Adipocyte (in vitro differentiated cells): ENCODE results near the gene RFT1.
A peak's percentile ranks its signal among the peaks of the same experiment; 100 is the strongest.
"Not testable (repeated sequence)": the region's sequence is repeated elsewhere in the genome, so short reads cannot be mapped to it uniquely, and the experiment has no call there.

Experiments used
- DNase-seq: peaks from one replicate; pipeline ENCODE4 v3.0.0-alpha.2; 2015; ENCODE audit warnings: low read depth
- H3K27me3 ChIP-seq: replicated peaks from 2 replicates; pipeline ENCODE4 v1.7.0; 2013; ENCODE audit warnings: mild to moderate bottlenecking, low read length, moderate library complexity; ENCODE audit not compliant: control insufficient read depth, insufficient read depth
- H3K36me3 ChIP-seq: 2 replicates; pipeline ENCODE4 v1.7.0; 2013; ENCODE audit warnings: low read length, mild to moderate bottlenecking, moderate library complexity; ENCODE audit not compliant: control insufficient read depth, insufficient read depth, severe bottlenecking
- H3K4me1 ChIP-seq: 2 replicates; pipeline ENCODE4 v1.7.0; 2013; ENCODE audit warnings: mild to moderate bottlenecking, low read length, moderate library complexity; ENCODE audit not compliant: control insufficient read depth, insufficient read depth
- H3K4me3 ChIP-seq: 2 replicates; pipeline ENCODE4 v1.7.0; 2013; ENCODE audit warnings: mild to moderate bottlenecking, low read length, moderate library complexity
- H3K9ac ChIP-seq: 2 replicates; pipeline ENCODE4 v1.7.0; 2013; ENCODE audit warnings: mild to moderate bottlenecking, low read length, moderate library complexity
- H3K9me3 ChIP-seq: 2 replicates; pipeline ENCODE4 v1.7.0; 2013; ENCODE audit warnings: mild to moderate bottlenecking, low read length, moderate library complexity; ENCODE audit not compliant: control insufficient read depth

Gene RFT1

DNA sequence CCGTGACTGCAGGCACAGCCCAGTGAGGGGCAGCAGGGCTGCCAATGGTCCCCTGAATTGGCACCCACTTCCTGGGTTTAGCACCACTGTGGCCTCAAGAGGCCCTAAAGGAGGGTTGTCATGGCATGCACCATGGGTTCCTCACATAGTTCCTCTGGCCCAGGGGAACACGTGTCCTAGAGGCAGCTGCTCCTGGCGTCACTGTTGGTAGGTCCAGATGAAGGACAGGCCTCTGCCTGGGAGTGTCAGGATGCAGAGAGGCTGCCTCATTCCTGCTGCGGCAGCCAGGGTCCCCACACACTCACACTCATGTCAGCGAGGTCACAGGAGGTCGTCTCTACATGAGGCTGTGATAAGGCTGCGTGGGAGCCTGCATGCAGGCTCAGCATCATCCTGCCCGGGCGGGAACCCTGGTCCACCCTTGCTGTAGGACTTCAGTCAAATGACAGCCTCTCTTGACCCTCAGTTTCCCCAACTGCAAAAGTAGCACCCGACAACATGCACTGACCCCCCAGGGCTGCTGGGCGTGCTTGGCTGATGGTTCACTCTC lies 58.3 kb downstream of the RFT1 start:
- no peak for DNase-seq
- no peaks in the 10 kb centered on the region for H3K9me3 ChIP-seq
- H3K4me1 ChIP-seq, result peaks cover 14% of the 10 kb centered on the region
- peak overlapping the region; percentile 85 for H3K4me3 ChIP-seq
- no peaks in the 10 kb centered on the region for H3K36me3 ChIP-seq
- H3K9ac ChIP-seq, result peak overlapping the region; percentile 82
- peaks cover 12% of the 10 kb centered on the region for H3K27me3 ChIP-seq

DNA sequence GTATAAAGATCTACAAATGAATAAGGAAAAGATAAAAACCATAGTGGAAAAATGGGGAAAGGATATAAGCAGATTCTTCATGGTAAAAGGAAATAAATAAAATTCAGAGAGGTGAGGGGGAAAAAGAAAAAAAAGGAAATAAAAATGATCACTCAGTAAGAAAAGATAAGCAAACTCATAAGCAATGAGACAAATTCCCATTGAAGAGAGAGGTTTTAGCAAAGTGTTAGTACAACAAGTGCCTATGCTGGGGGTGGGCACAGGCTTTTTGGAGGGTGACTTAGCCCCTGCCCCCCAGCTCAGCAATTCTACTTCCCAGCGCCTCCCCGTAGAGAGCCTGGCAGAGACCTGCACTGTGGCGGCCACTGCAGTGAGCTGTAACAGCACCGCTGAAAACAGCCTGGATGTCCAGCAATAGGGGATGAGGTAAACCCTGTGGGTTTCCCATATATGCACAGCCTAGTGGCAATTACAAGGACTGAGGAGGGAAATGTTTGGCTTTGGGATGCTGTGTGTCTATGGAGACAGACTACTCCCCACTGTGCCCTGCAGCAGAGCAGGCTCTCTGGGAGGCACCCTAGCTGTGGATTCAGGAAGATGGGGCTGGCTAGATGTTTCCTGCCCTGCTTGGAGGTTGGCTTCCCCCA lies 60.7 kb downstream of the RFT1 start:
- Histone ChIP-seq H3K4me1 (peaks cover 14% of the 10 kb centered on the region), H3K36me3 (no peaks in the 10 kb centered on the region), H3K9ac (no peak overlapping the region), H3K27me3 (peaks cover 15% of the 10 kb centered on the region), H3K9me3 (no peaks in the 10 kb centered on the region), H3K4me3 (no peak overlapping the region)
- DNase-seq, result no peak

DNA sequence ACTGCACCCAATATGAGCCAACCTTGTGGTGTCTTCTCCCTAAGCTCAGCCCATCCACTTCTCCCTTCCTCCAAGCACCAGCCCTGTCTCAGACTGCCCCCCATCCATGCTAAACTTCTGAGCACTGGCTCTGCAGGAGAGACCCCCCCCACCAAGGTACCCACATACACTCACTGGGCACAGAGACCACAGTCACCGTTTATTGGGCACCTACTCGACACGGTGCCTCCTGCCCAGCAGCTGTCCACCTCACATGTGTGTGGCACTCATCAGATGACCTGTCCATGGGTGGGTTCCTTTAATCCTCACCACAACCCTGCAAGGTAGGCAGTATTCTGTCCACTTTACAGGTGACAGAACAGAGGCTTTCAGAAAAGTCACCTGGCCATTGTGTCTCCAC lies 62.1 kb downstream of the RFT1 start:
- no peak overlapping the region for H3K9ac ChIP-seq
- H3K27me3 ChIP-seq, result peaks cover 20% of the 10 kb centered on the region

DNA sequence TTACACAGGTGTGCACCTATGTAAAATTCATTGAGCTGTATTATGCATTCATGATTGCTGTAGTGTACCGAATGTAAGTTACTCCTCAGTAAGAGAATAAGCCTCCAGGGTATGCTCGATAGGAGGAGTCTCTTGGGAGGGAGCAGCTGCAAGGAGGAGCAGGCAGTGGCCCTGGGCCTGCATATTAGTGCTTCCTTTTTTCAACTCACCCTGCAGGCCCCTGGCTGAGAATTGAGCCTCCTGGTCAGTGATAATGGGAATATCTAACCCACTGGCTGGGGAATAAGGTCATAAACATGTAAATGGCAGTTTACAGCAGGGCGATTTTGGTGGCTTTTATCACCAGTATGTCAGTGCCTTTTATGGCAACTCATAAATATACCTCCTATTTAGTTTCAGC lies 62.7 kb downstream of the RFT1 start:
- DNase-seq, result no peak
- no peak overlapping the region for H3K9ac ChIP-seq
- H3K9me3 ChIP-seq, result no peaks in the 10 kb centered on the region

More for the DNA sequence above, 62.1 kb downstream of the RFT1 start:
- no peak for DNase-seq
- Histone ChIP-seq H3K4me1 (peaks cover 11% of the 10 kb centered on the region), H3K9me3 (no peaks in the 10 kb centered on the region), H3K36me3 (no peaks in the 10 kb centered on the region), H3K4me3 (no peak overlapping the region)

DNA sequence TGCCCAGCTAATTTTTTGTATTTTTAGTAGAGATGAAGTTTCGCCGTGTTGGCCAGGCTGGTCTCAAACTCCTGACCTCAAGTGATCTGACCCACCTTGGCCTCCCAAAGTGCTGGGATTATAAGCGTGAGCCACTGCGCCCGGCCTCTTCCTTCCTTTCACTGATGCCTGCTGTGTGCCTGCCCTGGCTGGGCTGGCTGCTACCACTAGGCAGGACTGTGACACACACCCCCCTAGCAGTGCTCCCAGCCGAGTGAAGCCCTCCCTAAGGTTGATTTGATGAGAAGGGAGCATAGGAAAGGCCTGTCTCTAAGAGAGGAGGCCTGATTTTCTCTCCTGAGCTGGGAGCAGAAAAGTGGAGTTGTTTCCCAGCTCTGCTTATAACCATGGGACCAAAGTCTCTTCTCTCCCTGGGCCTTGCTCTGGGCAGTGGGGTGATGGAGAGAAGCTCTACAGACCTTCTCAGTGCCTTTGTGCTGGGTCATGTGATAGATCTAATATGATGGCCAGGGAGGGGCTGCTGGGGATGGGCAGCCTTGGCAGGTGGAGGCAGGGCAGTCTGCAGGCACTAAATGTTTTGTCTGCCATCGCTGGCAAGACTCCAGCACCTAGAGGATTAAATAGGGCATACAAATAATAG lies 64.3 kb downstream of the RFT1 start:
- peaks cover 20% of the 10 kb centered on the region for H3K27me3 ChIP-seq
- no peak overlapping the region for H3K9ac ChIP-seq
- no peak overlapping the region for H3K4me3 ChIP-seq
- no peak for DNase-seq
- H3K4me1 ChIP-seq, result no peaks in the 10 kb centered on the region
- H3K9me3 ChIP-seq, result no peaks in the 10 kb centered on the region
- H3K36me3 ChIP-seq, result no peaks in the 10 kb centered on the region

More for the DNA sequence above, 62.7 kb downstream of the RFT1 start:
- H3K36me3 ChIP-seq, result no peaks in the 10 kb centered on the region
- H3K4me3 ChIP-seq, result no peak overlapping the region
- H3K27me3 ChIP-seq, result peaks cover 20% of the 10 kb centered on the region
- H3K4me1 ChIP-seq, result peaks cover 5% of the 10 kb centered on the region

DNA sequence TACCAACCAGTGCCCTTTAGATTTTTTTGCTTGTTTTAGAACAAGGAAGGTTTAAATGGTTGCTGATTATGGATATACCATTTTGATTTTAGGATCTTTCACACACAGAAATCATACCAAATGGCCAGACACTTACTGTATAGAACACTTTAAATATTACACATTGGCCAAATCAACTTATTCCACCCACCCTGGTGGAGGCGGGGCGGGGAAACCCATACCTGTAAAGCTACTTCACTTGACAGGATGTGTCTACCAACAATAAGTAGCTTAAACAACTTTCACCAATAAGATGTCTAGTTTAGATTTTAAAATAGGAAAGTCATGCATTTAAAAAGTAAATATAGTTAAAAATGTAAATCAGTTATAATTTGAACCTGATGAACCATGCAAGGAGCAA lies 67.3 kb downstream of the RFT1 start:
- Histone ChIP-seq H3K9me3 (no peaks in the 10 kb centered on the region), H3K36me3 (no peaks in the 10 kb centered on the region), H3K4me1 (no peaks in the 10 kb centered on the region), H3K27me3 (peaks cover 8% of the 10 kb centered on the region), H3K9ac (no peak overlapping the region), H3K4me3 (no peak overlapping the region)
- no peak for DNase-seq

DNA sequence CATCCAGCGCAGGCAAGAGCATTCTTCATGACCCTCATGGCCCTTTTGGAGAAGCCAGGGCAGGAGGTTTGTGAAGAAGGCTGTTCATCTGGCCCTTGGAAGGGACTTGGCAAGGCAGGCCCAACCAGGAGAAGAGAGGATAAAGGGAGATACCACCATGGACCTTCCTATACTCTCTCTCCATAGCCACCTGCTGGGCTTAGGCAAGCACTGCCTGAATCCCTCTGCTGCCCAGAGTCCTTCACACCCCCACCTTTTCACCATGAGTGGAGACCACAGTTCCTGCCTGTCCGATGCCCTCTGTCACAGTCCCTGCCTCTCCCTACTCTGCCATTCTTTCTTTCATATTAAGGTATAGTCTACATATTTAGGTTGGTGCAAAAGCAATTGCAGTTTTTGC lies 73.8 kb downstream of the RFT1 start:
- H3K4me1 ChIP-seq, result no peaks in the 10 kb centered on the region
- no peaks in the 10 kb centered on the region for H3K27me3 ChIP-seq
- no peaks in the 10 kb centered on the region for H3K36me3 ChIP-seq
- no peaks in the 10 kb centered on the region for H3K9me3 ChIP-seq
- no peak overlapping the region for H3K4me3 ChIP-seq
- no peak overlapping the region for H3K9ac ChIP-seq
- DNase-seq, result no peak

DNA sequence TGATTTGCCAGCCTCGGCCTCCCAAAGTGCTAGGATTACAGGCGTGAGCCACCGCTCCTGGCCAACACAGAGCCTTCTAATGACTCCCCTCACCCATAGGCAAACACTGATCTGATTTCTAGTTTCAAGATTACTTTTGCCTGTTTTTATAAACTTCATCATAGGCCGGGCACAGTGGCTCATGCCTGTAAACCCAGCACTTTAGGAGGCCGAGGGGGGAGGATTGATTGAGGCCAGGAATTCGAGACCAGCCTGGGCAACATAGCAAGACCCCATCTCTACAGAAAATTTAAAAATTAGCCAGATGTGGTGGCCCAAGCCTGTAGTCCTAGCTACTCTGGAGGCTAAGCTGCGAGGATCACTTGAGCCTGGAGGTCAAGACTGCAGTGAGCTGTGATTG lies 76.0 kb downstream of the RFT1 start:
- not testable (repeated sequence) for H3K36me3 ChIP-seq, H3K27me3 ChIP-seq, H3K9me3 ChIP-seq, H3K9ac ChIP-seq, H3K4me3 ChIP-seq, H3K4me1 ChIP-seq, DNase-seq

DNA sequence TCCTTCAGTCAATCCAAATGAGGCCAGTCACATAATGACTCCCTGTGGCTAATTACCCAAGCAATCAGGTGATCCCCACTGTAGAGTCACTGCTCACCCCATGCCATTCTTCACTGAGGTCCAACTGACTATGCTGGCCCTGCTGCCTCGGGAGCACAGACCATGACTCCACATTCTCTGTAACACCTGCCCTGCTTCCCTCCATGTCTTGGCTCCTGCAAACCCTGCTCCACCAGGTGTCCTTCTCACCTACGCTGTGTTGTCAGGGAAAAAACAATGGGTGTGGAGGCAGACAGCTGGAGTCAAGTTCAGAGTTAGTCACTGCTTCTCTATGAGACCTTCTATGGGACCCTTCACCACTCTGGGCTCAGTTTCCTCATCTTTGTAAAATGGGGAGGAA lies 78.3 kb downstream of the RFT1 start:
- no peak overlapping the region for H3K4me3 ChIP-seq

DNA sequence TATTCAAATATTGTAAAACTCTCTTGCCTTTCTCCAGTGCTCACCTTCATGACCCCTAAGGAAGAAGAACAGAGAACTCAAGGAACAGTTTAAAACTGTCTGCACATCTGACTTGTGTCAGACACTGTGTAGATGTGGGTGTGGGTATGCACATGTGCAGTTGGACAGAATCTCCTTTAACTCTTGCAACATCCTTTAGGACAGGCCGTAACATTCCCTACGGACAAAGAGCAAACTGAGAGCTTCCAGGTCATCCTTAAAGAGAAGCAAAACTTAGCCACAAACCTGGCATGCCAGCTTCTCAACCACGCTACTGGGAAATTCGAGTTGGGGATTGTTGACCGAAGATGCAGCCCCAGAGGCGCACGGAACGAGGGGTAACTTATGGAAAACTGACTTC lies 80.2 kb downstream of the RFT1 start:
- H3K9me3 ChIP-seq, result no peaks in the 10 kb centered on the region
- H3K9ac ChIP-seq, result no peak overlapping the region
- H3K36me3 ChIP-seq, result no peaks in the 10 kb centered on the region
- no peak overlapping the region for H3K4me3 ChIP-seq
- H3K27me3 ChIP-seq, result no peaks in the 10 kb centered on the region
- no peaks in the 10 kb centered on the region for H3K4me1 ChIP-seq
- DNase-seq, result no peak

More for the DNA sequence above, 78.3 kb downstream of the RFT1 start:
- Histone ChIP-seq H3K27me3 (no peaks in the 10 kb centered on the region), H3K9ac (no peak overlapping the region), H3K36me3 (no peaks in the 10 kb centered on the region), H3K4me1 (no peaks in the 10 kb centered on the region), H3K9me3 (no peaks in the 10 kb centered on the region)
- no peak for DNase-seq

DNA sequence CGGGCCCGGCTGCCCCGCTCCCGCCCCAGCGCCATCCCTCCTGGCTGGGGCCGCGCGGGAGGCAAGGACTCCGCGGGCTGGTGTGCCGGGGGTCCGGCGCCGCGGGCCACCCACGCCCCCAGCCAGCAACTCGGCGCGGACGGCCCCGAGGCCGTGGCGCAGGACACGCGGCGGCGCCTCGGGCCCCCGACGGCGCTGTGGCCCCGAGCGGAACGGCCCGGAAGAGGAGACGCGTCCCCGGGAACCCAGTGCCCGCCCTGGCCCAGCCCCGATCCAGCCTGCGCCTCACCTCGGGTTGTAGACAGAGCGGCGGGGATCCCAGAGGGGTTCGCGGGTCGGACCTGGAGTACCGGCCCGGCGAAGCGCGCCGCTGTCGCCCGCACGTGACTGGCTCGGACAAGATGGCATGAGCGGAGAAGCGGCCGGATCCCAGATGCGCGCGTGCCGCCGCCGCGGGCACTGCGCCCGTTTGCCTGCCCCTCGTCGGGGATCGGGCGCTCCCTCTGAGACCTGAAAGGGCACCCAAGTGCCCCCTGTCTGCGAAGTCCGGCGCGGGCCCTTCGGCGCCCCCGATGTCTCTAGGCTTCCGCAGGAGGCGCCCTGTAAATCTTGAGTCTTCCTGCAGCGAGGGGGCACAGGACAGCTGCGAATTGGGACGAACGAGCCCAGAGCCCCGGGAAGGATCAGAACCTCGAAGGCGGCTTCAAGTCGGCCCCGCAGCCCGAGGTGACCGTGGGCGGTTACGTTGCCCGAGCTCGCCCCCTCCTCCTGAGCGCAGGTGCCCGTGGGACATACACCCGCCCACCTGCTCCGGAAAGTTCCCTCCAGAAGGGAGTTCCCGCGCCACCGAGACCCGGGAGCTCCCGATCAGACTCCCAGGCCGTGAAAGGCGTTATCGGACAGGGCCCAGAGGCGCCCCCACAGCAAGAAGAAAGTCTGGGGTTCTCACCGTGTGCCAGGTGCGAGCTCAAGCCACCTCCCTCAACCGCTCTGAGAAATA lies 83.8 kb downstream of the RFT1 start:
- H3K36me3 ChIP-seq, result no peaks in the 10 kb centered on the region
- peak overlapping the region; percentile 82 for H3K4me3 ChIP-seq
- H3K9ac ChIP-seq, result peak overlapping the region; percentile 84
- H3K27me3 ChIP-seq, result no peaks in the 10 kb centered on the region
- no peaks in the 10 kb centered on the region for H3K9me3 ChIP-seq
- peak; percentile 55 for DNase-seq
- peaks cover 7% of the 10 kb centered on the region for H3K4me1 ChIP-seq
